HG03095 (cell line): Measurements from ENCODE around the gene TAGLN2.

ENCODE experiments used
- ATAC-seq: cut with Tn5 transposase; IDR thresholded peaks from one replicate; pipeline ENCODE4 v1.9.1; 2021; ENCODE audit warnings: moderate library complexity; ENCODE audit not compliant: unreplicated experiment

Gene TAGLN2

DNA sequence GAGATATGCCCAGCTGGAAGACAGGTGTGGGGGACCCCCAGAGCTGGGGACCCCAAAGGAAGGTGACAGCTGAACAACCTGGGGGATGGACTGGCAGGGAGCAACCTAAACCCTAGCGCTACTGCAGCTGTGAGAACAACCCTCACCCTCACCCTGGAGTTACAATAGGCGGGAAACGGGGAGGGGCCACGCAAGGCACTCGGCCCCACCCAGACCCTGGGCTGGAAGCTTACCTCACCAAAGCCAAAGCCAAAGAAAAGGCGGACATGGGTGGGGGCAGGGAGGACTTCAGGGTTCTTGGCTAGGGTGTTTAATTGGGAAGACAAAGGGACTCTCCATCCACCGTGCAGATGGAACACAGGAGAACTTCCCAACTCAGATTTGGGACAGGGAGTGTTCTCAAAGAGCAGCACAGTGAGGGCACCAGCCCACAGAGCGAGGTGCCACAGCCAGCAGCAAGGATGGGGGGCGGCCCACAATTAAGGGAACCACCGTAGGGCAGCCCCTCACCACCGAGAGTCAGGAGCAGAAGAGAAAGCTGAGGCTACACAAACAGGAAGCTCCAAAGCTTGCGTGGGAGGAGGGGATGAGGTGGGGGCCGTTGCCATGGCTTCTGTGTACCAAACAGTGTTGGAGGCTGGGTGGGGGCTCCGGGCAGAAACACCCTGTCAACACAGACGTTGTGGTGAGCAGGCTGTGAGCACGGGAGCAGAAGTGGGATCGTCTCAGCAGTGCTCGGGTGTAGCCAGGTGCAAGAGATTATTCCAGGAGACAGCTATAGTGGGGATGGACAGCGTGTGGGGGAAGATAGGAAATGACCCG, 1.9 kb downstream of the TAGLN2 start:
- ATAC-seq, result peak; percentile 24

DNA sequence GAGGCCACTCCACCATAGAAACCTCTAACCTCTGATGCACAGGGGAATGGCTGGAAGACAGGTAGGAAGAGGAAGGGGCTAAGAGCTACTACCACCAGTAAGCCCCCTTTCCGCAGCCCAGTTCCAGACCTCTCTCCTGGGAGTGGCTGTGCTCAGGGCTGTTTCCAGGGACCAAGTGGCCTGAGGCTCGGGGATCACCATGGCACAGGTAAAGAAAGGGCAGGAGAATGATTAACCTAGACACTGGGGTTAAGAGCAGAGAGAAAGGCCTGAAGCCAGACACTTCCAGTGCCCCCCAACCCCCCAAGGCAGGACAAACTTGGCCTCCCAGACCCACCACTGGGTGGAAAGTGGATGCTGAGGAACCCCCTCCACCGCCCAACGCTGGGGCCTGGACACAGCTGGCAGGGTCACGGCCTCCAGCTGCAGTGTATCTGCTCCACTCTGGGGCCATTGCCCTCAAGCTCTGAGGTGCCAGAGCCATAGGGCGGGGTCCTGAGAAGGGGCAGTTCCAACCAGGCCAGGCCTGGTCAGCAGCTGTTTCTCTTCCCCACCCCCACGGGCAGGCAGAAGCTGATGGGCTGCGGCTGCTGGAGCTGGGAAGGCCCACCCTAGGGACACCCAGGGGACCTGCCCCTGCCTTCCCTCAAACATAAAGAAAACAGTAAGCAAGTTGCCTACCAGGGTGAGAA, 2.6 kb downstream of the TAGLN2 start:
- no peak for ATAC-seq

DNA sequence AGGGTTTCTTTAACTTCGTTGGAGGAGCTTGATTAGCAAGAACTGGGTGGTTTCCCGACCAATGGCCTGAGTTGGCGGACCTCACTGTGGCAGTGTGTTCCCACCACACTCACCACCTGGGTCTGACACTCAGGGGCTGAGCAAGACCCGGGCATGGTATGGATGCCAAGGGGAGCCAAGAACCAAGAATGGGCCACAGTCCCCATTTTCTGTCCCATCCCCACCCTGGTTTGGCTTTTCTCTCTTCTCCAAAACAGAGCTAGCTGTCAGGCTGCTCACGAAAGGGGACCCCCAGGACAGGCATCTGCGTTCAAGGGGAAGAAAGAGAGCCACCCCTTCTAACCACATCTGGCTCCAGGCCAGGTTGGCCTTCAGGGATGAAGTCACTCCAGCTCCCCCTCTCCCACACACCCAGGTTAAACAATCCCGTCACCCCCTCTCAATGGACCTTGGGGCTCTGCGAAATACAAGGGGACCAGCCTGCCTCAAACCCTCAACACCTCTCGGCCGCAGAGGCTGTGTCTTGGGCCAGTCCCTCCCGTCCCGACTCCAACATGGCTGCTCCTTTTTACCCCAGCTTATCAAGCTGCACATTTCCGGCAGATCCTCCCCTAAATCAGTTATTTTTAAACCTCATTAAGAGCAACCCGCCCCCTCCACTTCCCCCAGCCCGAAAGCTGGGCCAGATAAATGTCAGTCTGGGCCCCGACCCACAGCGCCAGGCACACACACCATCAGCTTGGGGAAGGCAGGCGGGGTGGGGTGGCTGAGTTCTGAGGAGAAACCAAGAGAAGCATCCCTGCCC, 3.4 kb downstream of the TAGLN2 start:
- ATAC-seq, result no peak

DNA sequence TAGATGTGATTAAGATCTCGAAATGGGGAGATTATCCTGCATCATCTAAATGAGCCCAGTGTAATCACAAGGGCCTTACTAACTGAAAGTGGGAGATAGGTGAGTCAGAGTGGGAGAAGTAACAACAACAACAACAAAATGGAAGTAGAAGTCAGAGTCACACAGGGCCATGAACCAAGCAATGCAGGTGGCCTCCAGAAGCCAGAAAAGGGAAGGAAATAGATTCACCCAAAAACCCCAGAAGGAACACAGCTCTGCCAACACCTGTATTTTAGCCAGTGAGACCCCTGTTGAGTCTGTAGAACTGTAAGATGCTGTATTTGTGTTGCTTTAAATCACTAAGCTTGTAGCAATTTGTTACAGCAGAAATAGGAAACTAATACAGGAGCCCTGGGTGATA, 4.1 kb downstream of the TAGLN2 start:
- peak; percentile 29 for ATAC-seq

DNA sequence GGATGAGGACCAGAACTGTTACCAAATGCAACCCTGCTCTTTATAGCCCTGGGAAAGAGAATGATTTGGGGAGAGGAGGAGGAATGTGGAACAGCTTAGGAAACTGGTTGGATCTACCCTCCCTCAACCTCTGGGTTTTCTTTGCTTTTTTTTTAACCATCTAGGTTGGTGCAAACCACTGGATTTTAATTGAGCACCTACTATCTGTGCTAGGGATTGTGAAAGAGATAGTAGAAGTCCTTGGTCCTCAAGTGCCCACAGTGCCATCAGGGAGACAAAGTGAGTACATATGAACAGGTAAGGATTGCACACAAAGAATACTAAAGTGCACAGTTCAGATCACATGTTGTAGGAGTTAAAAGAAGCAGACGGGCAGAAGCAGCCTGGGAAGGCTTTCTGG, 4.7 kb downstream of the TAGLN2 start:
- ATAC-seq, result no peak

DNA sequence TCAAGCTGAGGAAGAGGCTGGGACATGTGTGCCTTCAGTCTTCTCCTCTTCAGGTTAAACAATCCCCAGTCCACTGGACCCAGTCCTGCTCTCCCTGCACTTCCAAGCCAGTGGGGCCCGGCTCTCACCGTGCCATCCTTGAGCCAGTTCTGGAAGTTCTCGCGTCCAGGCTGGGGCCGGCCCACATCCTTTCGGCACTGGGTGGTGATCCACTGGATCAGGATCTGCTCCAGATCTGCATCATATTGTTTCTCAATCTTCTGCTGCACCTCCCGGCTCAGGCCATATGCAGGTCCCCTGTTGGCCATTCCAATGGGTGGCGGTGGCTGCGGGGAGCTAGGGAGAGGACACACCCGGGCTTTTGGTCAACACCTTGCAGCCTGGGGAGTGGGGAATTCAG, 5.1 kb downstream of the TAGLN2 start:
- no peak for ATAC-seq

DNA sequence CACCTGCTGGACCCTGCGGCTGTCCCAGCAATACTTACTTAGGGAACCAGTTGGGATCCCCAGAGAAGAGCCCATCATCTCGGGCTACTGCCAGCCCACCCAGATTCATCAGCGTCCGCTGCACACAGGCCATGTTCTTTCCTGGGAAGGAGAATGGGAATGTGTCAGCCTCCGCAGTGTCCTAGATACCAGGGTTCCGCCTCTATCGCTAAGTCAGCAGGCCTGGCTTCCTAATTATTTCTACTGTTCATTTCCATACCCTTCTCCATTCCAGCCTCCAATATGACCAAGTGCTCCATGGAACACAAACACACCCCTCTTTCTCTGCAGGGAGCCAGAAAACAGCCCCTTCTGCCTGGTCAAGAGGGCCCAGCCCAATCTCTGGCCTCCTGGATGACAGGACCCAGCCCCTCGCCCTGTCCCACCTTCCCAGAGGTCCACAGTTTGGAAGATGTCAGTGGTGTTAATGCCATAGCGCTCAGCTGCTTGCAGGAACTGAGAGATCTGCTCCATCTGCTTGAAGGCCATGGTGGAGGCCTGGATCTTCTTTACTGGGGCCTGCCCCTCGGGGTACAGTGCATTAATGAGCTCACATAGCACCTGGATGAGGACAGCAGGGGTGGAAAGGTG, 6.0 kb downstream of the TAGLN2 start:
- ATAC-seq, result no peak

DNA sequence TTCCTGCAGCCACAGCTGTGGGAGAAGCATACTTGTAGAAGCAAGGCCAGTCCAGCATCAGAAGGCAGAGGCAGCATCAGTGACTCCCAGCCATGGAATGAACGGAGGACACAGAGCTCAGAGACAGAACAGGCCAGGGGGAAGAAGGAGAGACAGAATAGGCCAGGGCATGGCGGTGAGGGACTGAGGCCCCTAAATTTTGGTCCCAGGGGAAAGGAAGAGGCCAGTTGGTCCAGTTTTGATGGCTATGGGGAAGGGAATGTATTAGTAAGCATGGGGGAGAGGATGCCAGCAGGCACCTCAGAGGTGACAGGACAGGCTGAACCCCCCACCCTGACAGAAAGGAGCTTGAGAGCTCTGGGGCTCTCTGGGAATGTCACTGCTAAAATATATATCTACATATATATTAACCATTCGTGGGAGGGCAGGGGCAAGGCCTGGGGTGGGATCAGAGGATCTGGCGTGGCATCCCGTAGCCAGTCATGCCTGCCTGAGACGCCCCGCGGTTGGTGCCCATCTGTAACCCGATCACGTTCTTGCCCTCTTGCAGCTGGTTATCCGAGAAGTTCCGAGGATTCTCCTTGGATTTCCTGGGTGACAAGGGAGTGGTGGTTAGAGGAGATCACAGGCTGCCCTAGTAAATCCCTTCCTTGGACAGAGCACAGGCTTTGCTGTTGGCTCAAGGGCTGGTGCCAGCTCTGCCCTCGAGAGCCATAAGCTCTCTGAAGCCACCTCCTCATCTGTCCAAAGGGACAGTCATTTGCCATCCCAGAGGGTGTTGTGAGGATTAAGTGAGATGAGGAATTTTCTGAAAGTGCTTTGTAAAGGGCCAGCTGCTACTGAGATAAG, 6.7 kb downstream of the TAGLN2 start:
- ATAC-seq, result no peak

DNA sequence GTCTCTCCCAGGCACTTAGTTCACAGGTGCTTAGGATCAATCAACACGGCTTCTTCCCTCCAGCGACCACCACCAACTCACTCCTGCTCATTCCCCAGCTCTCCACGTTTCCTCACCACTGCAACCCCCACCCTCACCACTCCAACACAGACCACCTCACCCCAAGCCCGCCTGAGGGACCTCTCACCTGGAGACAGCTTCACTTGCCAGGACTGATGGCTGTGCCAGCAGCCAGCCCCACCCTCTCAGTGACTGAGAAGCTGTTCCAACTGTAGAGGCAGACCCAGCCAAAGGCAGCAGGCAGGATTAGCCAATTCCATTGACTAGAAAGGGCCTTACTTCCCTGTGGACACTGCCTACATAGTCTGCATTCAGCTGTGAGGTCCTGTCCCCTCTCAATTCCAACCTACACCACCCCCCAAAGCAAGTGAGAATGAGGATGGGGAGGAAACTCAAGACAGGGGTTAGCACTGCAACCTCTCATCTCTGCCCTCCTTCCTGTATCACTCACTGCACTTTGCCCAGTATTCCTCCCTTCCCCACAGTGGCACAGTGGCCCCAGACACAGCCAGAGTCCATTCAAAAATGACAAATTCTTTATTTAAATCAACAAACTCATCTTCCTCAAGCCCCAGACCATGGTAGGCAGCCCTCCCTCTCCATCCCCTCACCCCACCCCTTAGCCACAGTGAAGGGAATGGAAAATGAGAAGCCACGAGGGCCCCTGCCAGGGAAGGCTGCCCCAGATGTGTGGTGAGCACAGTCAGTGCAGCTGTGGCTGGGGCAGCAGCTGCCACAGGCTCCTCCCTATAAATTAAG, 7.6 kb downstream of the TAGLN2 start:
- no peak for ATAC-seq

DNA sequence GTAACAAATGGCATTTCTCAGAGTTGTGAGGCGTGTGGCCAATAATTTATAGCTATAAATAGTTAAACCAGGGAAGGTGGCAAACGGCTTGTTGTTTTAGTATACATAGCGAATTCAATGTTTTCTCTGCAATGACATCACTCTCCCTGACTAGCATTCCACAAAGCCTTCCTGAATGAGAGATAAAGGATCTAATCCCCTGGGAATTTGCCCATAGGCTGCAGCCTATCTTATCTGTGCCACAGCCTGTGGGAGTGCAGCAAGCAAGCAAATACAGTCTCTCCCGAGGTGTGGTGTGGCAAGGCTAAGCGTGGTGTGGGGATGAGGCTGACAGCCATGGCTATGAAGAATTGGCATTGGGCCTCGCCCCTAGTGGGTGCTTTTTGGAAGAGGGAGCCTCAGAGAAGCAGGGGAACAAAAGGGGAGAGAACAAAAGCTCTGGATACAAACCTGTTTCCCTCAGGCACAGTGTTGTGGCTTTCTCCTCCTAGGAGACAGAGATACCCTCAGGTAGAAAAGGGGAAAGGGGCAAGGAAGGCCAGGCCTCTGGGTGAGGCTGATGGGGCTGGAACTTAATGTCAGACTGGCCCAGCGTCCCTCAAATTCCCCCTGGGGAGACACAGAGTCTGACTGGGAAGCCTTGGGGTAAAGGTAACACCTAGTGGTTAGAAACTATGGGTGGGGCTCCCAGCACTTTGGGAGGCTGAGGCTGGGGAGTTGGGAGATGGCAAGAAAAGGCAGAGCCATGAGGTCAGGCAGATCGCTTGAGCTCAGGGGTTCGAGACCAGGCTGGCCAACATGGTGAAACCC, 8.9 kb downstream of the TAGLN2 start:
- ATAC-seq, result no peak

DNA sequence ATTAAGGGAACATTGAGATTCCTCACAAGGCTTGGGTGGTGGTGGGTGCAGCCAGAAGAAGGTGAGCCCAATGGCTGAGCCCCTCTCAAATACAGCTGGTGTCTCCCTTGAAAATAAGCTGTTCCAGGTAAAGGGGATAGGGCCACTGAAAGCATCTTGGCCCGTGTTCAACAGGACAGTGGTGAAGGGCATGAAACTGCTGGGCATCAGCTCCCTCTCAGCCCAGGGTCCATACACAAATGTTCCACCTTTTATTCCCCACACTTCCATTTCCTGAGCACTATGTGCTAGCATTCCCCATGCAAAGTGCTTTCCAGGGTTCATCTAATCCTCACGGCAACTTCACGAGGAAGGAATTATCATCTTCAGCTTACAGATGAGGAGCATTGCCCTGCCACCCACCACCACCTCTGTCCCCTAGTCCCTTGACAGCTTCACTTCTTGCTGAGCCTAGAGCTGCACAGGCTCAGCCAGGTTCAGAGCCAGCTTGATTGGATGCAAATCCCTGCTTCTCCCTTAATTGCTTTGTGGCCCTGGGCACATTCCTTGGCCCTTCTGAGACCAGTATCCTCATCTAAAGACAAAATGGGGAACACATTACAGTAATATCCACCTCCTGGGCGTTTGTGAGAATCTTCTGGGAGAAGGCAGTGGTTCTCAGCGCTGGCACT, 9.6 kb downstream of the TAGLN2 start:
- ATAC-seq, result no peak

DNA sequence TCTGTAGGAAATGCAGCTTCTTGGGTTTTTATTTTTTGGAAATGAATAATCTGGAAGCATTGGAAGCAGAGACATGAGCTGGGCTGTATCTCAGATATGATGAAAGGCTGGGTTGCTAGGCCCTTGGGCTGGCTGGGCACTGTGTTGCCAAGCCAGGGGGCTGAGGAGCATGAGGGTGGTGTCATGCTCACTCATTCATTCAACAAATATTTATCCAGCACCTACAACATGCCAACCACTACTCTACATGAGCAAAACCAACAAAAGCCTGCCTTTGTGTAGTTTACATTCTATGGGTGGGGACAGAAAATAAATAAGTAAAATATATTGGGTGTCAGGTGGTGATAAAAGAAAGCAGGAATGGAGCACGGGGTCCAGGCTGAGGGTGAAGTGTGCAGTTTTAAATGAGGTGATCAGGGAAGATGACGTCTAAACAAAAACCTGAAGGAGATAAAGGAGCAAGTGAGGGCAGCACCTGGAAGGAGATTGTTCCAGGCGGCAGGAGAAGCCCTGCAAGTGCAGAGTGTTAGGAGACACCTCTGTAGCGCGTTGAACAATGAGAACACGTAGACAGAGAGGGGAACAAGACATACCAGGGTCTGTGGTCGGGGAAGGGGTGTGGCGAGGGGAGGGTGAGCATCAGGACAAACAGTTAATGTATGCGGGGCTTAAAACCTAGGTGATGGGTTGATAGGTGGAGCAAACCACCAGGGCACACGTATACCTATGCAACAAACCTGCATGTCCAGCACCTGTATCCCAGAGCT, 10.9 kb downstream of the TAGLN2 start:
- ATAC-seq, result no peak

DNA sequence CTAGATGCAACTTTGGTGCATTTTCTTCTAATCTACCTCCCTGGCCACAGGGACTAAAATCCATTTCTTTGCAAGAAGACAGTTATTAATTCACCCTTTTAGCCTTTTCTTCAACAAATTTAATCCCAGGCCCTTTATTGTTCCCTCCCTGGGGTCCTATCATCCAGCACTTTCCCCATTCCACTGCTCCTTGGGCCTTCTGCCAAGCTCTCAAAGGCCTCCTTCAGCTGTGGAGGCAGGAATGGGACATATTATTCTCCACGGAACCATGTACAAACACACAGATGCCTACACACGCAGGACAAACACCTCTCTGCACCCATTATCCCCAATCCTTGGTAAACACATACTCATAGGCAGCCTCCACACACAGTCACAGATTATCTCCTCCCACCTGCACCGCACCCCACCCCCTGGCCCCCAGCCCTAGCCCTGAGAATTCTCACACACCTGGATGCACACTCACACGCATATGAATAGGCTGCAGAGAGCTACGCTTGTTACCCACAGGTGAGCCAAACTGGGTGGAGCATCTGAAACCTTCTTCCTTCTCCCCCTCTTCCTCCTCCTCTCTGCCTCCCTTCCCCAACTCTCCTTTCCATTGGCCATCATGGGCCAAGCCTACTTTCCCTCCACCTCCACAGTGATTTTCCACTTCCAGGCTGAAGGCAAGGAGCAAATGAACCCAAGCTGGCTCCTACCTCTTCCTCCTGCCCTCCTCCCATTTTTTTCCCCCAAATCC, 11.7 kb downstream of the TAGLN2 start:
- no peak for ATAC-seq

DNA sequence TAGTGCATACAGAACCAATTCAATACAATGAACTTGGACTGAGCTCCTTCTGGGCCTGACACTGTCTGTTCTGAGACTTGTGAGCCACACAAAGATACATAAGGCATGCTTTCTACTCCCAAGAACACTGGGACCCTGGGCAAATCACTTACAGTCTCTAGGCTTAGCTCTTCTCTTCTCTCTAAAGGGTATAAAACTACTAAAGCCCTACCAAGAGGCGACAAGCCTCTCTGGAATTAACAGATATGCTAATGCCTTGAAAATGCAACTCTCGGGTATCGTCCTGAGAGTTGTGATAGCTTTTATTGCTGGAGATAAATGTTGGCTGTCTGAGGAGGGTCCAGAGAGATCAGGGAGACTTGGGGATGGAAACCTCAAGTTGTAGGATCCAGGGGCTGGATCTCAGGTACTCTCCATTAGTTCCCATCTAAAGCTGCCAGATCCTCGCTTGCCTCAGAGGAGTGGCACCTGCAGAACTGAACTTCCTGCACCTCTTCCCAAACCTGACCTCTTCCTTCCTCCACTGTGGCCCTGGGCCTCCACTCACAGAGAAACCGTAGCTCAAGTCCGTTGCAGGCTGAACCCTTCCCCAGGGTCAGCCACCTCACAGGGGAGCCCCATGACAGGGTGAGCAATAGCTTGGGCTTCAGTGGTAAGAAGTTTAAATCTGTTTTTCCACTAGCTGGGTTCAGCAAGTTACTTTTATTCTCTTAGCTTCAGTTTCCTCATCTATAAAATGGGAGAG, 13.8 kb downstream of the TAGLN2 start:
- ATAC-seq, result no peak

DNA sequence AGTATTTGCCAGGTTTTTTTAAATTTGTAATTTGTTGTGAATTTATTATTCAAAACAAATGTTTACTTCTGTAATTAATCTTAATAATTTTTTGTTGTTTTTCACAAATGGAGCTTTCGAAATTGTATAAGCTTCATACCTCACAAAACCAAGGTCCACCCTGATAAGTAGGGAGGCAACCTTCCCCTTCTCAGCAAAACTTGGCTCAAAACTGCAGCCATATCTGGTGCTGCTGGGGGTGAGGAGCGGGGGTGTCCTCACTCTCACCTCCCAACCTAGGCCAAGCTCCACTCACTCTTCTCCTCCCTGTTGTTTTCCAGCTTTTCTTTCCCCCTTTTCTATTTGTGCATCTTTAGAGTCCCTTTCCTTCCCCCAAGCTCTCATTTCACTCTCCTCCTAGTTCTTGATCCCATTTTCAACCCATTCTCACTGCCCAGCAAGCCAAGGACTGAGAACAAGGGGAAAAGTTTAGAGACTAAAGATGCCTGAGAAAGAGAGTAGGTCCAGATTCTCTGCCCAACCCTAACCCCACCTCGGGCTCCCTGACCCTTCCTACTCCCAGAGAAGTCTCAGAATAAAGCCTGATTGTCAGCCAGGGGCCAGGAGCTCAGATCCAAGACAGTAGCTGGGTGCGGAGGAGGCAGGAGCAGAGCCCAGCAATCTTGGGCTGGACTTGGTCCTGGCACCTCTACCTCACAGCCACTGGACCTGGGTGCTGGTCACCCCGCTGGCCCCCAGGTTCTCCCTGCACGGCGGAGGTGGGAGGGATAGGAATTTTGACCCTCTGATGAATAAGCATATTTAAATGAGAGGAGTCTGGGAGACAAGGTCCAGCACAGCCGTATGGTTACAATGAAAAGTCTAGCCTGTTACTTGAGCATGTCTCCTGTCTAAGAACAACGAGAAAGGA, 17.0 kb downstream of the TAGLN2 start:
- no peak for ATAC-seq
